ENCODE results near the gene GPR31. TPM values are rescaled to one million over a fixed set of nuclear protein-coding genes. Genes with fewer than 3 reads are reported as not detected.

The GPR31 gene
- total and polyA plus RNA-seq, 9 of the 15 experiments (the other 6 are each of a cell fraction or from before 2014, with no cell fraction given) = not detected

GRCh38 chr6:167129562-167129961, 28.2 kb downstream of the GPR31 start:
- Histone ChIP-seq H4K20me1 (replicated peaks; ENCODE audit: control insufficient read depth, insufficient read depth, low read length) (0 out of 2 replicates have a peak, but pooled peaks cover 2% of the 10 kb centered on the region), H3K27me3 (ENCODE audit: control insufficient read depth in 2 of 2, insufficient read depth in 2 of 2, low read length in 2 of 2) (peaks cover 22 to 38% of the 10 kb centered on the region in 2 experiments), H3K4me3 (no peak overlapping the region), H3K9me1 (ENCODE audit: control insufficient read depth, insufficient read depth, low read length) (no peaks in the 10 kb centered on the region), H3K9me3 (replicated peaks; ENCODE audit: control insufficient read depth, insufficient read depth, low read depth, low read length) (no peaks in the 10 kb centered on the region), H3K9ac (ENCODE audit: insufficient read depth in 1 of 2, low read depth in 2 of 2, low read length in 2 of 2) (no peak overlapping the region), H2AFZ (ENCODE audit: low read depth, low read length) (no peak overlapping the region), H3K27ac (ENCODE audit: extremely low read depth, low read depth, low read length) (no peak overlapping the region), H3K36me3 (ENCODE audit: control insufficient read depth, insufficient read depth, low read length) (no peaks in the 10 kb centered on the region), H3K4me2 (ENCODE audit: insufficient read depth, low read length) (no peak overlapping the region), H3K4me1 (replicated peaks in 1 of 2; ENCODE audit: control insufficient read depth in 2 of 2, insufficient read depth in 2 of 2, low read length in 2 of 2) (no peaks in the 10 kb centered on the region), H3K79me2 (ENCODE audit: control insufficient read depth, insufficient read depth, low read length) (no peaks in the 10 kb centered on the region)
- ChIA-PET CTCF (ENCODE audit: low intra/inter-chr PET ratio) (no interaction called here), POLR2A (interaction anchor here (0.8 kb wide), 1 partner anchor 9 kb away, joined by 4 read pairs; no protein-coding TSS in a partner anchor)
- 0% methylated on average over 4 of the region's 4 CpGs for WGBS (ENCODE audit: insufficient coverage, low coverage, missing lambda C conversion rate)
- in situ Hi-C loops (cut with MboI) = no loop called here
- no TSS peak for BruUV-seq (replicated peaks)
- DNase-seq (ENCODE audit: extremely low read depth in 1 of 4, low spot score in 3 of 4) (no peak), FAIRE-seq (no peak), ATAC-seq (no peak)
- TF ChIP-seq SOX6 (IDR thresholded peaks at IDR 0.05) (no peak), CBFB (CRISPR knock-in tag; IDR thresholded peaks at IDR 0.05) (no peak), RBM14 (IDR thresholded peaks at IDR 0.05; ENCODE audit: borderline replicate concordance, insufficient read depth, low read depth, low read length) (no peak), NCOA4 (IDR thresholded peaks at IDR 0.05; ENCODE audit: partially characterized antibody) (no peak)
- intact Hi-C loops (cut with micrococcal nuclease) = no loop called here

- CTCF ChIA-PET (ENCODE audit: low intra/inter-chr PET ratio) = no interaction called here
- H3K27ac ChIP-seq (ENCODE audit: extremely low read depth, low read depth, low read length) = no peak overlapping the region
- TF ChIP-seq NR3C1 (CRISPR knock-in tag; IDR thresholded peaks at IDR 0.05) (no peak), ZNF134 (CRISPR knock-in tag; conservative IDR thresholded peaks at IDR 0.05) (no peak), ZBTB43 (CRISPR knock-in tag; IDR thresholded peaks at IDR 0.05) (no peak), HMG20A (CRISPR knock-in tag; conservative IDR thresholded peaks at IDR 0.05) (no peak), TEAD1 (CRISPR knock-in tag; IDR thresholded peaks at IDR 0.05) (no peak)
- TF ChIP-seq, protein P1, sequence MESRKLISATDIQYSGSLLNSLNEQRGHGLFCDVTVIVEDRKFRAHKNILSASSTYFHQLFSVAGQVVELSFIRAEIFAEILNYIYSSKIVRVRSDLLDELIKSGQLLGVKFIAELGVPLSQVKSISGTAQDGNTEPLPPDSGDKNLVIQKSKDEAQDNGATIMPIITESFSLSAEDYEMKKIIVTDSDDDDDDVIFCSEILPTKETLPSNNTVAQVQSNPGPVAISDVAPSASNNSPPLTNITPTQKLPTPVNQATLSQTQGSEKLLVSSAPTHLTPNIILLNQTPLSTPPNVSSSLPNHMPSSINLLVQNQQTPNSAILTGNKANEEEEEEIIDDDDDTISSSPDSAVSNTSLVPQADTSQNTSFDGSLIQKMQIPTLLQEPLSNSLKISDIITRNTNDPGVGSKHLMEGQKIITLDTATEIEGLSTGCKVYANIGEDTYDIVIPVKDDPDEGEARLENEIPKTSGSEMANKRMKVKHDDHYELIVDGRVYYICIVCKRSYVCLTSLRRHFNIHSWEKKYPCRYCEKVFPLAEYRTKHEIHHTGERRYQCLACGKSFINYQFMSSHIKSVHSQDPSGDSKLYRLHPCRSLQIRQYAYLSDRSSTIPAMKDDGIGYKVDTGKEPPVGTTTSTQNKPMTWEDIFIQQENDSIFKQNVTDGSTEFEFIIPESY (CRISPR knock-in tag; IDR thresholded peaks at IDR 0.05) = no peak
- TF ChIP-seq, protein P2, sequence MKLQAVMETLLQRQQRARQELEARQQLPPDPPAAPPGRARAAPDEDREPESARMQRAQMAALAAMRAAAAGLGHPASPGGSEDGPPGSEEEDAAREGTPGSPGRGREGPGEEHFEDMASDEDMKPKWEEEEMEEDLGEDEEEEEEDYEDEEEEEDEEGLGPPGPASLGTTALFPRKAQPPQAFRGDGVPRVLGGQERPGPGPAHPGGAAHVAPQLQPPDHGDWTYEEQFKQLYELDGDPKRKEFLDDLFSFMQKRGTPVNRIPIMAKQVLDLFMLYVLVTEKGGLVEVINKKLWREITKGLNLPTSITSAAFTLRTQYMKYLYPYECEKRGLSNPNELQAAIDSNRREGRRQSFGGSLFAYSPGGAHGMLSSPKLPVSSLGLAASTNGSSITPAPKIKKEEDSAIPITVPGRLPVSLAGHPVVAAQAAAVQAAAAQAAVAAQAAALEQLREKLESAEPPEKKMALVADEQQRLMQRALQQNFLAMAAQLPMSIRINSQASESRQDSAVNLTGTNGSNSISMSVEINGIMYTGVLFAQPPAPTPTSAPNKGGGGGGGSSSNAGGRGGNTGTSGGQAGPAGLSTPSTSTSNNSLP (IDR thresholded peaks at IDR 0.05; ENCODE audit: borderline replicate concordance, low read depth, low read length) = no peak
Observed at GRCh38 chr6:167129159-167129558, 28.6 kb downstream of the GPR31 start.

More at GRCh38 chr6:167129159-167129558, 28.6 kb downstream of the GPR31 start:
- H3K9me3 ChIP-seq (replicated peaks; ENCODE audit: control insufficient read depth, insufficient read depth, low read depth, low read length) = no peaks in the 10 kb centered on the region
- no TSS peak for BruUV-seq (replicated peaks)
- H3K9me1 ChIP-seq (ENCODE audit: control insufficient read depth, insufficient read depth, low read length) = no peaks in the 10 kb centered on the region
- H2AFZ ChIP-seq (ENCODE audit: low read depth, low read length) = no peak overlapping the region
- FAIRE-seq (no peak), DNase-seq (ENCODE audit: extremely low read depth in 1 of 4, low spot score in 3 of 4) (no peak), ATAC-seq (no peak)
- POLR2A ChIA-PET = interaction anchor here (0.8 kb wide), 1 partner anchor 10 kb away, joined by 4 read pairs; no protein-coding TSS in a partner anchor
- H3K4me2 ChIP-seq (ENCODE audit: insufficient read depth, low read length) = no peak overlapping the region
- intact Hi-C loops (cut with micrococcal nuclease) = no loop called here
- H3K9ac ChIP-seq (ENCODE audit: insufficient read depth in 1 of 2, low read depth in 2 of 2, low read length in 2 of 2) = no peak overlapping the region
- H3K36me3 ChIP-seq (ENCODE audit: control insufficient read depth, insufficient read depth, low read length) = no peaks in the 10 kb centered on the region
- no peaks in the 10 kb centered on the region for H3K4me1 ChIP-seq (replicated peaks in 1 of 2; ENCODE audit: control insufficient read depth in 2 of 2, insufficient read depth in 2 of 2, low read length in 2 of 2)
- no peak overlapping the region for H3K4me3 ChIP-seq
- under 1% methylated on average over 6 of the region's 6 CpGs for WGBS (ENCODE audit: insufficient coverage, low coverage, missing lambda C conversion rate)
- in situ Hi-C loops (cut with MboI) = no loop called here
- 0 out of 2 replicates have a peak, but pooled peaks cover 2% of the 10 kb centered on the region for H4K20me1 ChIP-seq (replicated peaks; ENCODE audit: control insufficient read depth, insufficient read depth, low read length)
- peaks cover 19 to 34% of the 10 kb centered on the region in 2 experiments for H3K27me3 ChIP-seq (ENCODE audit: control insufficient read depth in 2 of 2, insufficient read depth in 2 of 2, low read length in 2 of 2)
- no peaks in the 10 kb centered on the region for H3K79me2 ChIP-seq (ENCODE audit: control insufficient read depth, insufficient read depth, low read length)

All from K562 (cell line).